HFF-Myc (cell line): Measurements from ENCODE around the gene IRF9.

ENCODE experiments used
- DNase-seq: peaks from one replicate; pipeline ENCODE4 v3.0.0-alpha.2; 2011; ENCODE audit warnings: low read depth; ENCODE audit errors: extremely low read depth
- H3K4me3 ChIP-seq: replicated peaks from 2 replicates; pipeline ENCODE4 v1.5.1; 2011; ENCODE audit warnings: low read depth, mild to moderate bottlenecking, control low read depth, low read length
- CTCF ChIP-seq: IDR thresholded peaks from 2 replicates; pipeline ENCODE4 v1.5.1; 2012; ENCODE audit warnings: mild to moderate bottlenecking, low read depth, low read length, control low read depth; ENCODE audit errors: missing control alignments

Gene IRF9

DNA sequence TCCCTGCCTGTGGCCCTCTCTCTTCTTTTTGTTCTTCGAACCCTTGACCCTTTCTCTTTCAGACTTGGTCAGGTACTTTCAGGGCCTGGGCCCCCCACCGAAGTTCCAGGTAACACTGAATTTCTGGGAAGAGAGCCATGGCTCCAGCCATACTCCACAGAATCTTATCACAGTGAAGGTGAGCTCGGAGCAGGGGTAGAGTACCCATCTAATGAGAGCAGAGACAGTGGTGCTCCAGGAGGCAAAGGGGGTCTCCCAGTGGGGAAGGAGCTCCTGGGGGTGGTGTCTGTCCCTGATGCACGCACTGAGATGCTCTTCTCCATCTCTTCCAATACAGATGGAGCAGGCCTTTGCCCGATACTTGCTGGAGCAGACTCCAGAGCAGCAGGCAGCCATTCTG, 4.7 kb downstream of the IRF9 start:
- TF ChIP-seq CTCF = no peak
- no peak for DNase-seq

DNA sequence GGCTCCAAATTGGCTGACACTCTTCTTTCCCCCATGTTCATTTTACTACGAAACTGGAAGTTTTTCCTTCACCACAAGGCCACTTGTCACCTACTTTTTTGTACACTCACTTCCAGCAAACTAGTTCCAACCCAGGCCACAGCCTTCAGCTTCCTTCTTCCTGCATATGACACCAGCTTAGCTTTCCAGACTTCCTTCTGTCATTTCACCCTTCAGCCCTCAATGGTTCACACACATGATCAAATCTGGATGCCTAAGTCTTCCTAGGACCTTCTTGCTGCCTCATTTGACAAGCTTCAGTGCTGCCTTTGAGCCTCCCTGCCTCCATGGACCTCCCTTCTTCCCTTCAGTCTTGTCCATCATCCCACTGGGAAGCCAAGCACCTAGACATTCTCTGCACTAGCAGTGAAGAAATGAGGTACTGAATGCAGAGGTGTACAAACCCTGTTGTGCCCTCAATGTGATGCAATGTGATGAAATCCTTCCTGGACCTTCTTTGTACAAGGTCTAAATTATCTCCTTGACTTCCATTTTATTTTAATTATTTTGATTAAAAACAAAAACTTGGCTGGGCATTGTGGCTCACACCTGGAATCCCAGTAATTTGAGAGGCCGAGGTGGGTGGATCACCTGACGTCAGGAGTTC, 6.5 kb downstream of the IRF9 start:
- no peak for DNase-seq
- H3K4me3 ChIP-seq = no peak overlapping the region
- no peak for TF ChIP-seq CTCF

More for the DNA sequence above, 4.7 kb downstream of the IRF9 start:
- no peak overlapping the region for H3K4me3 ChIP-seq

DNA sequence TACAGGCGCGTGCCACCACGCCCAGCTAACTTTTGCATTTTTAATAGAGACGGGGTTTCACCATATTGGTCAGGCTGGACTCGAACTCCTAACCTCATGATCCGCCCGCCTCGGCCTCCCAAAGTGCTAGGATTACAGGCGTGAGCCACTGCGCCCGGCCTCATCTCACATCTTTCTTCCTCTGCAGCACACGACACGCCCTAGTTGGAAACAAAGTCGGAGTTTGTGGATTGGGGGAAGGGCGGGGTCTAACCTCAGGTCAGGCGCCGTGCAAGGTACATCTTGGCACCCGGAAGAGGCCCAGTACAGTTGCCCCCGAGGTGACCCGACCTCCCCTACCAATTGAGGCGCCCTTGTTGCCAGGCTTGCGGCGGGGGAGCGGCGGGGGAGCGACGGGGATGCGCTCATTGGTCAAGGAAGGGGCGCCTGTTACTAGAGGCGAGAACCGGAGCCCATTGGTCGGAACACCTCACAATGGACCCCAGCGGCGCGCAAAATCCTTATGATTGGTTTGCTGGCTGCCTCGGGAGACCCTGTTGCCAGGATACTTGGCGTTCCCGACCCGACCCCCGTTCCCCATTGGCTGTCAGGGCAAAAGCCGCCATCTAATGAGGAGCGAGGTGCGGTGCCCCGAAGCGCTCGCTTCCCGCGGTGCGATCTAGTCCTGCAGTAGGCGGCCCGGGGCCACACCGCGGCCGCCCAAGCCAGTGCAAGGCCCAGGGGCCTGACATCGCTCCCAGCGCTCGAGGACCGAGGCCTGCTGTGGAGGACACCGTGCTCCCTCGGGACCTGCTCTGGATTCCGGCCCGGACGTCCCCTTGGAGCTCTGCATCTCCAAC, 10.6 kb downstream of the IRF9 start, which contains the start of gene REC8:
Gene REC8, plus strand, starts transcription at position 659 of the 839 bp plus-strand sequence. CDS start 473 bp downstream, outside the sequence.
- no peak within 1 kb of the TSS for H3K4me3 ChIP-seq
- TF ChIP-seq CTCF = no peak
- no peak for DNase-seq

GRCh38 chr14:24172261-24172860, 11.3 kb downstream of the IRF9 start:
- TF ChIP-seq CTCF = no peak
- H3K4me3 ChIP-seq = no peak overlapping the region
- DNase-seq = no peak

DNA sequence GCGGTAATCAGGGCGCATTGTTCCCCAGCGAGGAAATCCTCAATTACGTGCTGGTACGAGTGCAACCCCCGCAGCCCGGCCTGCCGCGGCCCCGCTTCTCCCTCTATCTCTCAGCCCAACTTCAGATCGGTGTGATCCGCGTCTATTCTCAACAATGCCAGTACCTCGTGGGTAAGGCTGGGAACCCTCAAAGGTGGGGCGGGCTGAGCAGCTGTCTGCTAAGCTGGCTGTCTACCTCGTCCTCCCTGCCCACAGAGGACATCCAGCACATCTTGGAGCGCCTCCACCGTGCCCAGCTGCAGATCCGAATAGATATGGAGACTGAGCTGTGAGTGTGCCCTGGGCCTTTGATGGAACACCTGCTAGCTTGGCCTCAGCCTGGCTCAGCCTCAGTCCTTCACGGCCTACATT, 11.8 kb downstream of the IRF9 start:
- no peak for DNase-seq
- no peak for TF ChIP-seq CTCF
- H3K4me3 ChIP-seq = no peak overlapping the region

DNA sequence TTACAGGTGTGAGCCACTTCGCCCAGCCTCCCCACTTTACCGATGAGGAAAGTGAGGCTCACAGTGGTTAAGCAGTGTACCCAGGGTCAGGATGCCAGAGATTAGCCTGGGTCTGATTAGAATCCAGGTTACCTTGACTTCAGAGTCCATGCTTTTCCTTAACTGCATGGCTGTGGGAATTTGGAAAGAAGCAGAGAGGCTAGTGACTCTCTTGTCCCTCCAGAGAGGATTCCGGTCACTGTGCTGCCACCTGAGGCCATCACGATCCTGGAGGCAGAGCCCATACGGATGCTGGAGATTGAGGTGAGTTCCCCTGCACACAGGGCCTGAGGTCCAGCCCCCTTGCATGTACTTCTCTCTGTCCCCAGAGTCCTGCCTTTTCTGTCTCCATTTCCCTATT, 15.5 kb downstream of the IRF9 start:
- DNase-seq = no peak
- no peak for TF ChIP-seq CTCF
- no peak overlapping the region for H3K4me3 ChIP-seq
